ENCODE results near the gene TFF1.

TFF1 gene

DNA sequence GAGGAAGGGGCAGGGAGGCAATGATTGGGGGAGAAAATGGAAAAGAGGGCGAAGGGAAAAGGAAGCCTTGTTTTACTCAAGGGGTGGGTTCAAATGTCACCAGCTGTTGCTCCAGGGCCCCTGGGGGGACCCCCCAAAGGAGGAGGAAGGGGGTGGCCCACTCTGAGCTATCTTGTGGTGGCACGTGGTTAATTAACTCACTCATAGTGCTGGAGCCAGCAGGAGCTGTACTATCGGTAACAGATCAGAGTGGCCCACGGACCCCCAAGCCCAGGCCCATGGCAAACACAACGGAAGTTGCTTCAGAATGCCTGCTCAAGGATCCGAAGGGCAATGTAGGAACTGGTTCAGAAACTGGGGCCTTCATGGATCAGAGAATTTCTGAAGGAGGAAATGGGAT is 22.8 kb downstream of the TFF1 start:
- DNase-seq (ENCODE audit: low spot score): no peak
- no peak overlapping the region for H3K27ac ChIP-seq
- POLR2A ChIA-PET (ENCODE audit: low non-redundant PET): no interaction called here
- CTCF ChIA-PET: interaction anchor here (0.7 kb wide), 1 partner anchor 405 kb away, joined by 3 read pairs; no protein-coding TSS in a partner anchor
- TF ChIP-seq CTCF (conservative IDR thresholded peaks at IDR 0.05; ENCODE audit: low read depth): no peak

DNA sequence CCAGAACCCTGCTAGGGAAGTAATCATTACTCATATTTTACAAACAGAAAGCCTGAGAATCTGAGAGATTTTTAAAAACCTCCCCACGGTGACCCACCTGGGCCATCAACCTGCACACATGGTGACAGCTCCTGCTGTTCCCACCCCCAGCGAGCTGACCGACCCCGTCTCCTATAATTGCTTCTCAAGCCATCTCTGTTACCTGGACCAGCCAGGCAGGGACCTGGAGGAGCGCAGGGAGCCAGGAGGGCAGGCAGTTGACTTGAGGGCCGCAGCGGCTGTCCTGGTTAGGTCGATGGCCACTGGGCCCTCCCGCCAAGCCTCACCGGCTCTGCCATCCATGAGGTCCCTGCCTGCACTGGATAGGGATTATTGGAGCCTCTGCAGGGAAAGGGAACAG is 23.2 kb downstream of the TFF1 start:
- ChIA-PET CTCF (interaction anchor here (0.7 kb wide), 1 partner anchor 405 kb away, joined by 3 read pairs; no protein-coding TSS in a partner anchor), POLR2A (ENCODE audit: low non-redundant PET) (no interaction called here)
- DNase-seq (ENCODE audit: low spot score): no peak
- no peak for TF ChIP-seq CTCF (conservative IDR thresholded peaks at IDR 0.05; ENCODE audit: low read depth)
- H3K27ac ChIP-seq: no peak overlapping the region

GRCh38 chr21:42341776-42342542 is 24.4 kb downstream of the TFF1 start:
- no peak for TF ChIP-seq CTCF (conservative IDR thresholded peaks at IDR 0.05; ENCODE audit: low read depth)
- DNase-seq (ENCODE audit: low spot score): no peak
- ChIA-PET POLR2A (ENCODE audit: low non-redundant PET) (no interaction called here), CTCF (no interaction called here)
- no peak overlapping the region for H3K27ac ChIP-seq

- ChIA-PET POLR2A (ENCODE audit: low non-redundant PET) (no interaction called here), CTCF (no interaction called here)
- no peak for DNase-seq (ENCODE audit: low spot score)
- H3K27ac ChIP-seq: no peak overlapping the region
- no peak for TF ChIP-seq CTCF (conservative IDR thresholded peaks at IDR 0.05; ENCODE audit: low read depth)
These were observed 25.9 kb downstream of the TFF1 start for GRCh38 chr21:42340187-42341050.

DNA sequence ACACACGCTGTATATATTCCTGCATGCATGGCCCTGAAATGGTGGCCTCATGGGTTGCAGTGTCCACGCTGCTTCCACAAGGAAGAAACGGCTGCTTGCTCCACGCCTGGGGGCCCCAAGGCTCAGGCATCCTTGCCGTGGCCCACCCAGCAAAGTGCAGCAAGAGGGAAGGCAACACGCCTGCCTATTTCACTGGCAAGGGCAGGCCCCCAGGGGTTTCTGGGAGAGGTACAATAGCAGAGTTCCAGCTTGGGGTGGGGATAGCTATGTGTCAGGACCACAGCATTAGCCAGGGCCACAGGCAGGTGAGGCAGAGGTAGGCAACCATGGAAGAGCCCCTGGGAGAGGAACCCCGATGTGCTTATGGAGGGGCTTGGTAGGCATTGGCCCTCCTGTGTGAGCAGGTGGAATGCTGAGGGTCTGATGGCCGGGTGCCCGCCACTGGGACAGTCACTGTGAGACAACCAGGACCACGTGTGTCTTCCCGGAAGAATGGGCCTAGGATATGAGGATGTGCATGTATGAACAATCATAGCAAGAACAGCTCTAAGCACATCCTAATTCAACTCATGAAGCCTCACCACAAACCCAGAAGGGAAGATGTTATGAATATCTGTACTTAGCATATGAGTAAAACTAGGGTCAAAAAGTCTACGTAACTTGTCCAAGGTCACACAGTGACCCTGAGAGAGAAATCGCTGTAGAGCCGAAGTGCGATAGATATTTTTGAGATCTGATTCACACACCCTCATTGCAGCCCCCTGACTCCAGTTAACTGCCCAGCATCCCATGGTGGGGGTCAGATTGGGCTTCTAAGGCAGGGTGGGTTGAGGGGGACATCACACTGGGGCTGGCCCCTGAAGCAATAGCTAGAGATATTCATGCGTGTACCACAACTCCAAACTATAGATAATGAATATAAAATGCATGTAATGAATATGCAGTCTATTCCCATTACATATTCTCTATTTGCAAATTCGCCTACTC is 27.3 kb downstream of the TFF1 start:
- H3K27ac ChIP-seq: no peak overlapping the region
- no peak for DNase-seq (ENCODE audit: low spot score)
- ChIA-PET CTCF (interaction anchor here (0.6 to 0.7 kb wide), 2 partner anchors 133 to 196 kb away, joined by 3 read pairs; no protein-coding TSS in a partner anchor), POLR2A (ENCODE audit: low non-redundant PET) (no interaction called here)
- TF ChIP-seq CTCF (conservative IDR thresholded peaks at IDR 0.05; ENCODE audit: low read depth): no peak
